H9 (cell line): Measurements from ENCODE around the gene PIAS1. TPM values are rescaled to one million over a fixed set of nuclear protein-coding genes. Genes with fewer than 3 reads are reported as not detected.

ENCODE experiments used
- DNase-seq: peaks from one replicate; pipeline ENCODE4 v3.0.0-alpha.2; 2017
- H2AFZ ChIP-seq: one replicate; pipeline ENCODE4 v1.6.1; 2013; ENCODE audit warnings: mild to moderate bottlenecking, low read length, control low read depth, moderate library complexity
- H2AK5ac ChIP-seq: 2 replicates; pipeline ENCODE4 v1.6.1; 2013; ENCODE audit warnings: low read length, control low read depth, mixed read lengths; ENCODE audit not compliant: insufficient read length
- H2BK120ac ChIP-seq: one replicate; pipeline ENCODE4 v1.6.1; 2013; ENCODE audit warnings: low read depth, mild to moderate bottlenecking, low read length, control low read depth, inconsistent platforms; ENCODE audit not compliant: poor library complexity, severe bottlenecking
- H2BK12ac ChIP-seq: 2 replicates; pipeline ENCODE4 v1.6.1; 2013; ENCODE audit warnings: low read length, control low read depth, mixed read lengths, low read depth; ENCODE audit not compliant: insufficient read length
- H2BK15ac ChIP-seq: 2 replicates; pipeline ENCODE4 v1.6.1; 2013; ENCODE audit warnings: low read depth, low read length, control low read depth
- H2BK20ac ChIP-seq: one replicate; pipeline ENCODE4 v1.6.1; 2013; ENCODE audit warnings: low read depth, mild to moderate bottlenecking, low read length, control low read depth, inconsistent platforms; ENCODE audit not compliant: poor library complexity, severe bottlenecking
- H2BK5ac ChIP-seq: 2 replicates; pipeline ENCODE4 v1.6.1; 2013; ENCODE audit warnings: low read length, control low read depth, mixed read lengths; ENCODE audit not compliant: insufficient read length
- H3K14ac ChIP-seq: 2 replicates; pipeline ENCODE4 v1.6.1; 2013; ENCODE audit warnings: low read length, control low read depth; ENCODE audit not compliant: insufficient read depth
- H3K18ac ChIP-seq: 2 replicates; pipeline ENCODE4 v1.6.1; 2013; ENCODE audit warnings: low read depth, mild to moderate bottlenecking, mixed read lengths, low read length, control low read depth; ENCODE audit not compliant: insufficient read length
- H3K23ac ChIP-seq: 2 replicates; pipeline ENCODE4 v1.6.1; 2013; ENCODE audit warnings: low read length, control low read depth, mixed read lengths, low read depth; ENCODE audit not compliant: insufficient read length
- H3K23me2 ChIP-seq: 2 replicates; pipeline ENCODE4 v1.6.1; 2013; ENCODE audit warnings: low read depth, mild to moderate bottlenecking, mixed read lengths, low read length, control low read depth; ENCODE audit not compliant: insufficient read length, poor library complexity, severe bottlenecking
- H3K27ac ChIP-seq: 2 replicates; pipeline ENCODE4 v1.5.1; 2013; ENCODE audit warnings: low read length, control low read depth, mixed read lengths, low read depth; ENCODE audit not compliant: insufficient read length
- H3K27me3 ChIP-seq: 2 replicates; pipeline ENCODE4 v1.6.1; 2013; ENCODE audit warnings: low read length, control low read depth, inconsistent platforms; ENCODE audit not compliant: insufficient read depth
- H3K4ac ChIP-seq: 2 replicates; pipeline ENCODE4 v1.6.1; 2013; ENCODE audit warnings: low read depth, mild to moderate bottlenecking, control low read depth, inconsistent platforms, low read length, moderate library complexity
- H3K4me1 ChIP-seq: 2 replicates; pipeline ENCODE4 v1.6.1; 2013; ENCODE audit warnings: low read length, control low read depth, inconsistent platforms; ENCODE audit not compliant: insufficient read depth
- H3K4me2 ChIP-seq: 2 replicates; pipeline ENCODE4 v1.6.1; 2013; ENCODE audit warnings: low read length, control low read depth, mixed read lengths; ENCODE audit not compliant: insufficient read length, insufficient read depth
- H3K56ac ChIP-seq: 2 replicates; pipeline ENCODE4 v1.6.1; 2013; ENCODE audit warnings: low read depth, mild to moderate bottlenecking, mixed read lengths, low read length, control low read depth; ENCODE audit not compliant: insufficient read length
- H3K79me1 ChIP-seq: 2 replicates; pipeline ENCODE4 v1.6.1; 2013; ENCODE audit warnings: low read depth, mild to moderate bottlenecking, moderate library complexity, low read length, control low read depth, inconsistent platforms; ENCODE audit not compliant: insufficient read depth, poor library complexity, severe bottlenecking
- H3K79me2 ChIP-seq: 2 replicates; pipeline ENCODE4 v1.6.1; 2013; ENCODE audit warnings: low read length, control low read depth, inconsistent platforms; ENCODE audit not compliant: insufficient read depth
- H3K9ac ChIP-seq: 2 replicates; pipeline ENCODE4 v1.6.1; 2013; ENCODE audit warnings: low read length, control low read depth, mixed read lengths; ENCODE audit not compliant: insufficient read length; ENCODE audit errors: extremely low read depth
- H3K9me3 ChIP-seq: one replicate; pipeline ENCODE4 v1.6.1; 2013; ENCODE audit warnings: low read depth, low read length, inconsistent platforms; ENCODE audit not compliant: control insufficient read depth
- H3T11ph ChIP-seq: one replicate; pipeline ENCODE4 v1.6.1; 2013; ENCODE audit warnings: mild to moderate bottlenecking, low read length, control low read depth, inconsistent platforms
- H4K20me1 ChIP-seq: one replicate; pipeline ENCODE4 v1.6.1; 2013; ENCODE audit not compliant: control insufficient read depth, insufficient read length, insufficient read depth
- H4K5ac ChIP-seq: 2 replicates; pipeline ENCODE4 v1.6.1; 2013; ENCODE audit warnings: low read depth, mild to moderate bottlenecking, mixed read lengths, low read length, control low read depth; ENCODE audit not compliant: insufficient read length
- H4K8ac ChIP-seq: replicated peaks from 2 replicates; pipeline ENCODE4 v1.6.1; 2013; ENCODE audit warnings: low read length, control low read depth, mixed read lengths, low read depth; ENCODE audit not compliant: insufficient read length
- H4K91ac ChIP-seq: 2 replicates; pipeline ENCODE4 v1.6.1; 2013; ENCODE audit warnings: low read depth, mild to moderate bottlenecking, moderate library complexity, mixed read lengths, low read length, control low read depth; ENCODE audit not compliant: insufficient read length
- H3K27ac Mint-ChIP-seq, 3 experiments: 2 replicates in 2 of 3; 3 replicates in 1 of 3; pipeline ENCODE4 v1.8.0; 2020 to 2021; ENCODE audit warnings: mixed read lengths in 3 of 3, mild to moderate bottlenecking in 1 of 3, moderate library complexity in 1 of 3
- H3K27me3 Mint-ChIP-seq: 2 replicates; pipeline ENCODE4 v1.8.0; 2021; ENCODE audit warnings: low read depth, mild to moderate bottlenecking, moderate library complexity, mixed read lengths
- H3K36me3 Mint-ChIP-seq, 3 experiments: 2 replicates in 2 of 3; 3 replicates in 1 of 3; pipeline ENCODE4 v1.8.0; 2020 to 2021; ENCODE audit warnings: low read depth in 3 of 3, mixed read lengths in 3 of 3; ENCODE audit not compliant: insufficient read depth in 1 of 3
- H3K4me1 Mint-ChIP-seq, 2 experiments: 2 replicates each; pipeline ENCODE4 v1.8.0; 2020; ENCODE audit warnings: mixed read lengths in 2 of 2
- H3K4me3 Mint-ChIP-seq, 2 experiments: 2 replicates in 1 of 2; 3 replicates in 1 of 2; pipeline ENCODE4 v1.8.0; 2020 to 2021; ENCODE audit warnings: mild to moderate bottlenecking in 2 of 2, mixed read lengths in 2 of 2, moderate library complexity in 1 of 2
- H3K9me3 Mint-ChIP-seq, 2 experiments: 2 replicates in 1 of 2; 3 replicates in 1 of 2; pipeline ENCODE4 v1.8.0; 2020; ENCODE audit warnings: mild to moderate bottlenecking in 2 of 2, mixed read lengths in 2 of 2, moderate library complexity in 1 of 2
- CTCF ChIP-seq: fragments of 200-600 bp; sonication (generic); conservative IDR thresholded peaks from 3 replicates; pipeline ENCODE4 v1.8.0; 2021; ENCODE audit warnings: antibody characterized with exemption, mild to moderate bottlenecking
- WGBS: extraction: QIAGEN DNeasy Blood & Tissue Kit; methylation state at CpG from one replicate; pipeline ENCODE4 v1.1.7; 2013; ENCODE audit warnings: missing lambda C conversion rate, low lambda C conversion rate, mixed read lengths; ENCODE audit not compliant: insufficient read length; ENCODE audit errors: extremely low coverage; 5-methylcytosine and 5-hydroxymethylcytosine counted together
- total RNA-seq: library from RNA; stranded (reverse); gene quantifications from 2 replicates; pipeline ENCODE4 v1.2.1, GENCODE V29; 2021

The PIAS1 gene
- total RNA-seq, 1 experiment from 2014 or later = 31.1 TPM

- H4K91ac ChIP-seq = no peak overlapping the region
- no peak overlapping the region; the same call in 1 of the 2 replicates for H3K14ac ChIP-seq
- no peak overlapping the region for H2BK15ac ChIP-seq
- no peaks in the 10 kb centered on the region for H3K23me2 ChIP-seq
- H3K23ac ChIP-seq = no peak overlapping the region
- H3K56ac ChIP-seq = no peak overlapping the region
- no peak overlapping the region for H3K4me3 Mint-ChIP-seq
- no peak overlapping the region for H3K9ac ChIP-seq
- no peak overlapping the region for H3K27ac ChIP-seq
- peaks cover 2% of the 10 kb centered on the region for H4K20me1 ChIP-seq
- H3K79me2 ChIP-seq = no peaks in the 10 kb centered on the region; the same call in 1 of the 2 replicates
- H2BK12ac ChIP-seq = no peak overlapping the region
- H2AK5ac ChIP-seq = no peak overlapping the region
- H3K27me3 Mint-ChIP-seq = no peaks in the 10 kb centered on the region; the same call in 1 of the 2 replicates
- H2BK5ac ChIP-seq = no peak overlapping the region
- H2BK20ac ChIP-seq = no peak overlapping the region
- H3K4ac ChIP-seq = no peak overlapping the region
- no peak overlapping the region for H3K18ac ChIP-seq
- no peak overlapping the region for H2BK120ac ChIP-seq
- H3K36me3 Mint-ChIP-seq = peaks cover 4 to 18% (median 13%) of the 10 kb centered on the region in 3 experiments; a peak in 6 of 7 replicates
- no peak overlapping the region for H2AFZ ChIP-seq
- peak; percentile 91 for TF ChIP-seq CTCF
- peak overlapping the region; percentile 58 to 93 (median 73); a peak in 3 of 7 replicates for H3K27ac Mint-ChIP-seq
- no peak overlapping the region for H3T11ph ChIP-seq
- WGBS = no CpG with 5 or more reads among the region's 23 CpGs
- H3K79me1 ChIP-seq = peaks cover 6% of the 10 kb centered on the region
- H3K4me1 Mint-ChIP-seq = peaks cover 14 to 28% of the 10 kb centered on the region in 2 experiments
- H4K8ac ChIP-seq = no peak overlapping the region
- peak; percentile 83 for DNase-seq
- H3K4me2 ChIP-seq = no peak overlapping the region
- H4K5ac ChIP-seq = no peak overlapping the region
- no peaks in the 10 kb centered on the region for H3K9me3 ChIP-seq
- no peaks in the 10 kb centered on the region for H3K27me3 ChIP-seq
- H3K9me3 Mint-ChIP-seq = no peaks in the 10 kb centered on the region
- H3K4me1 ChIP-seq = peaks cover 8% of the 10 kb centered on the region
Observed at GRCh38 chr15:68210821-68211655, 156.9 kb downstream of the PIAS1 start.
